Epithelial cell of esophagus (primary cell): ENCODE results near the gene NUCB2.

Experiments
- DNase-seq: peaks from one replicate; pipeline ENCODE4 v3.0.0; 2010; ENCODE audit warnings: low read depth
- H3K4me3 ChIP-seq: 2 replicates; pipeline ENCODE4 v1.5.1; 2011; ENCODE audit warnings: mild to moderate bottlenecking, low read length, control low read depth
- CTCF ChIP-seq: IDR thresholded peaks from 2 replicates; pipeline ENCODE4 v1.5.1; 2011; ENCODE audit warnings: low read depth, mild to moderate bottlenecking, low read length, control low read depth, inconsistent platforms; ENCODE audit not compliant: insufficient read depth; ENCODE audit errors: missing control alignments

The NUCB2 gene

GRCh38 chr11:17272801-17273200 lies 3.7 kb upstream of the NUCB2 start:
- peak; percentile 45 for DNase-seq
- TF ChIP-seq CTCF, result no peak
- no peak overlapping the region for H3K4me3 ChIP-seq

- TF ChIP-seq CTCF, result no peak
- DNase-seq, result no peak
- no peak overlapping the region for H3K4me3 ChIP-seq
Measured at GRCh38 chr11:17273211-17273610, 3.3 kb upstream of the NUCB2 start.

GRCh38 chr11:17273668-17274282 lies 2.8 kb upstream of the NUCB2 start:
- no peak overlapping the region for H3K4me3 ChIP-seq
- DNase-seq, result peak; percentile 24
- TF ChIP-seq CTCF, result no peak

GRCh38 chr11:17275400-17276235 lies 921 bp upstream of the NUCB2 start:
- no peak for TF ChIP-seq CTCF
- peak overlapping the region; percentile 73 for H3K4me3 ChIP-seq
- DNase-seq, result peak; percentile 17

- peak overlapping the region; percentile 73 for H3K4me3 ChIP-seq
- peak; percentile 44 for DNase-seq
- TF ChIP-seq CTCF, result no peak
Measured at GRCh38 chr11:17277024-17277584, 565 bp downstream of the NUCB2 start.

GRCh38 chr11:17280494-17281127 lies 4.1 kb downstream of the NUCB2 start:
- no peak overlapping the region for H3K4me3 ChIP-seq
- TF ChIP-seq CTCF, result no peak
- DNase-seq, result no peak
